GM18867 (cell line): Measurements from ENCODE around the gene SLC38A10.

Source experiments
- ATAC-seq: cut with Tn5 transposase; IDR thresholded peaks from one replicate; pipeline ENCODE4 v1.9.1; 2021; ENCODE audit warnings: mild to moderate bottlenecking, moderate library complexity; ENCODE audit not compliant: unreplicated experiment

The SLC38A10 gene

GRCh38 chr17:81300586-81301155 is 5.6 kb upstream of the SLC38A10 start:
- no peak for ATAC-seq

- no peak for ATAC-seq
Measured at GRCh38 chr17:81299846-81300585, 4.9 kb upstream of the SLC38A10 start.

GRCh38 chr17:81298991-81299738 is 4.1 kb upstream of the SLC38A10 start:
- no peak for ATAC-seq

GRCh38 chr17:81298325-81298990 is 3.4 kb upstream of the SLC38A10 start:
- no peak for ATAC-seq

GRCh38 chr17:81295676-81296381 is 722 bp upstream of the SLC38A10 start:
- ATAC-seq, result peak; percentile 1

GRCh38 chr17:81294512-81295030 is 536 bp downstream of the SLC38A10 start:
- peak; percentile 18 for ATAC-seq

- no peak for ATAC-seq
Measured at GRCh38 chr17:81292450-81292849, 2.7 kb downstream of the SLC38A10 start.

- ATAC-seq, result no peak
Measured at GRCh38 chr17:81291662-81292061, 3.4 kb downstream of the SLC38A10 start.

GRCh38 chr17:81290230-81290629 is 4.9 kb downstream of the SLC38A10 start:
- ATAC-seq, result no peak

GRCh38 chr17:81289627-81290026 is 5.5 kb downstream of the SLC38A10 start:
- no peak for ATAC-seq

- ATAC-seq, result no peak
Measured at GRCh38 chr17:81288715-81289114, 6.4 kb downstream of the SLC38A10 start.

GRCh38 chr17:81287741-81288430 is 7.2 kb downstream of the SLC38A10 start:
- ATAC-seq, result no peak

GRCh38 chr17:81287152-81287551 is 8.0 kb downstream of the SLC38A10 start:
- ATAC-seq, result no peak

- no peak for ATAC-seq
Measured at GRCh38 chr17:81286491-81287145, 8.5 kb downstream of the SLC38A10 start.

- no peak for ATAC-seq
Measured at GRCh38 chr17:81285894-81286293, 9.2 kb downstream of the SLC38A10 start.

GRCh38 chr17:81285179-81285878 is 9.8 kb downstream of the SLC38A10 start:
- no peak for ATAC-seq

- ATAC-seq, result no peak
Measured at GRCh38 chr17:81282876-81283275, 12.2 kb downstream of the SLC38A10 start.

- ATAC-seq, result no peak
Measured at GRCh38 chr17:81282141-81282540, 13.0 kb downstream of the SLC38A10 start.

- no peak for ATAC-seq
Measured at GRCh38 chr17:81280571-81280970, 14.5 kb downstream of the SLC38A10 start.
